H1 (cell line): ENCODE results near the gene SPAAR.

Experiments used
- CBX8 ChIP-seq: fragments of 300-800, 300-1000 bp; sonication (generic); IDR thresholded peaks from 2 replicates; pipeline ENCODE4 v1.7.1; 2016; ENCODE audit warnings: low read depth, low read length, borderline replicate concordance
- CEBPB ChIP-seq: IDR thresholded peaks from 2 replicates; pipeline ENCODE4 v1.6.1; 2012; ENCODE audit warnings: low read depth, low read length
- CTCF ChIP-seq, 3 experiments: IDR thresholded peaks; 1 replicate in 2 of 3; 2 replicates in 1 of 3; pipeline versions ENCODE4 v1.5.1 to v1.6.1; 2011; ENCODE audit warnings: low read length in 3 of 3, mild to moderate bottlenecking in 3 of 3, inconsistent platforms in 2 of 3, low read depth in 1 of 3, moderate library complexity in 1 of 3; ENCODE audit not compliant: insufficient read depth in 1 of 3; ENCODE audit errors: control extremely low read depth in 1 of 3
- EZH2 ChIP-seq: fragments of 200-600 bp; sonication (generic); IDR thresholded peaks from 2 replicates; pipeline ENCODE4 v1.7.1; 2012; ENCODE audit warnings: low read depth, mild to moderate bottlenecking, moderate library complexity, low read length, inconsistent platforms; ENCODE audit not compliant: severe bottlenecking
- HDAC6 ChIP-seq: IDR thresholded peaks from one replicate; pipeline ENCODE4 v1.7.1; 2012; ENCODE audit warnings: low read depth, mild to moderate bottlenecking, inconsistent platforms, low read length, moderate library complexity
- MAX ChIP-seq: IDR thresholded peaks from 2 replicates; pipeline ENCODE4 v1.6.1; 2012; ENCODE audit warnings: inconsistent platforms
- PHF8 ChIP-seq: fragments of 200-600 bp; sonication (generic); conservative IDR thresholded peaks from 2 replicates; pipeline ENCODE4 v1.7.1; 2012; ENCODE audit warnings: low read depth, mild to moderate bottlenecking, inconsistent platforms, low read length, moderate library complexity
- POLR2A ChIP-seq, 2 experiments: IDR thresholded peaks; 1 replicate in 1 of 2; 2 replicates in 1 of 2; pipeline ENCODE4 v1.6.1; 2011; ENCODE audit warnings: low read depth in 2 of 2, low read length in 2 of 2, mild to moderate bottlenecking in 2 of 2; ENCODE audit errors: control extremely low read depth in 1 of 2
- RNF2 ChIP-seq: fragments of 200-900, 300-1000 bp; sonication (generic); IDR thresholded peaks from 2 replicates; pipeline ENCODE4 v1.7.1; 2016; ENCODE audit warnings: borderline replicate concordance, low read depth, mild to moderate bottlenecking, antibody characterized with exemption, low read length; ENCODE audit not compliant: poor library complexity, severe bottlenecking; ENCODE audit errors: missing control alignments
- TEAD4 ChIP-seq: IDR thresholded peaks from 2 replicates; pipeline ENCODE4 v1.6.1; 2012; ENCODE audit warnings: low read depth, low read length, inconsistent platforms, mixed read lengths

GRCh38 chr9:35951736-35952135 lies 42.4 kb downstream of the SPAAR start:
- TF ChIP-seq POLR2A (IDR thresholded peaks at IDR 0.05; ENCODE audit: control extremely low read depth in 1 of 2, low read depth in 2 of 2, low read length in 2 of 2) (no peak), CEBPB (no peak), TEAD4 (no peak), CTCF (IDR thresholded peaks at IDR 0.05; ENCODE audit: control extremely low read depth in 1 of 3, insufficient read depth in 1 of 3, low read depth in 1 of 3, low read length in 3 of 3) (no peak), EZH2 (no peak), RNF2 (no peak), PHF8 (no peak), CBX8 (no peak), MAX (no peak), HDAC6 (no peak)
